Measurements from ENCODE around the gene GNG14.
A peak's percentile ranks its signal among the peaks of the same experiment; 100 is the strongest.

DNA sequence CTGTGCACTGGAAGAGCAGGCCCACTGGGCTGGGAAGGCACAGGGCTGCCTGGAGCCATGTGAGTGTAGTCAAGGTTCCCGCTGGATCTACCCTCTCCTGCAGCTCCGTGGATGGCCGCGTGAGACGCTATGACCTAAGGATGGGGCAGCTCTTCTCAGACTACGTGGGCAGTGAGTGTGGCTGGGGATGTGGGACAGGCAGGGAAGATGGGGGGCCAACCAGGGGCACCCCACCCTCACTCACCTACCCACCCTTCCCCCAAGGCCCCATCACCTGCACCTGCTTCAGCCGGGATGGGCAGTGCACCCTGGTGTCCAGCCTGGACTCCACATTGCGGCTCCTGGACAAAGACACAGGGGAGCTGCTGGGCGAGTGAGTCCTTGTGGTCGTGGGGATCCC, 15.1 kb upstream of the GNG14 start:
- 0 out of 2 replicates have a peak, but pooled peaks have one; percentile 18 for TF ChIP-seq POLR2AphosphoS5 (IDR thresholded peaks at IDR 0.05; ENCODE audit: low read depth, low read length)
- no peak for TF ChIP-seq PAX5 (IDR thresholded peaks at IDR 0.05; ENCODE audit: insufficient read depth, low read length, severe bottlenecking)
- no peak for TF ChIP-seq TAF1 (IDR thresholded peaks at IDR 0.05; ENCODE audit: low read depth, low read length)
- peak; percentile 23; the same call in 1 of the 2 replicates for TF ChIP-seq POLR2A (IDR thresholded peaks at IDR 0.05; ENCODE audit: low read depth, low read length)
- no peak for TF ChIP-seq POU2F2 (IDR thresholded peaks at IDR 0.05; ENCODE audit: low read depth, low read length)
